GM15510 (cell line): Measurements from ENCODE around the gene KIR3DL1.
"Not testable (repeated sequence)": the region's sequence is repeated elsewhere in the genome, so short reads cannot be mapped to it uniquely, and the experiment has no call there.

Experiments used
- POLR2A ChIP-seq: IDR thresholded peaks from 3 replicates; pipeline ENCODE4 v1.6.1; 2011; ENCODE audit warnings: borderline replicate concordance; ENCODE audit not compliant: insufficient read length; ENCODE audit errors: extremely low read depth

Gene KIR3DL1

DNA sequence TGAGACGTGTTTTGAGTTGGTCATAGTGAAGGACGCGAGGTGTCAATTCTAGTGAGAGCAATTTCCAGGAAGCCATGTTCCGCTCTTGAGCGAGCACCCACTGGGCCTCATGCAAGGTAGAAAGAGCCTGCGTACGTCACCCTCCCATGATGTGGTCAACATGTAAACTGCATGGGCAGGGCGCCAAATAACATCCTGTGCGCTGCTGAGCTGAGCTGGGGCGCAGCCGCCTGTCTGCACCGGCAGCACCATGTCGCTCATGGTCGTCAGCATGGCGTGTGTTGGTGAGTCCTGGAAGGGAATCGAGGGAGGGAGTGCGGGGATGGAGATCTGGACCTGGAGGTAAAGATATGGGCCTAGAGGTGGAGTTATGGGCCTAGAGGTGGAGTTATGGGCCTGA is at the start of gene KIR3DL1:
Gene KIR3DL1, plus strand, starts transcription at position 218 of the 400 bp plus-strand sequence.
- TF ChIP-seq POLR2A: not testable (repeated sequence)

DNA sequence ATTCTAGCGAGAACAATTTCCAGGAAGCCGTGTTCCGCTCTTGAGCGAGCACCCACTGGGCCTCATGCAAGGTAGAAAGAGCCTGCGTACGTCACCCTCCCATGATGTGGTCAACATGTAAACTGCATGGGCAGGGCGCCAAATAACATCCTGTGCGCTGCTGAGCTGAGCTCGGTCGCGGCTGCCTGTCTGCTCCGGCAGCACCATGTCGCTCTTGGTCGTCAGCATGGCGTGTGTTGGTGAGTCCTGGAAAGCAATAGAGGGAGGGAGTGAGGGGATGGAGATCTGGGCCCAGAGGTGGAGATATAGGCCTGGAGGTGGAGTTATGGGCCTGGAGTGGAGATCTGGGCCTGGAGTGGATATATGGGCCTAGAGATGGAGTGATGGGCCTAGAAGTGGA is 46.6 kb upstream of the KIR3DL1 start, which contains the start of gene KIR2DL1:
Gene KIR2DL1, plus strand, starts transcription at position 148 of the 400 bp plus-strand sequence. Its CDS starts 58 bp downstream, at position 206.
- TF ChIP-seq POLR2A: not testable (repeated sequence)

DNA sequence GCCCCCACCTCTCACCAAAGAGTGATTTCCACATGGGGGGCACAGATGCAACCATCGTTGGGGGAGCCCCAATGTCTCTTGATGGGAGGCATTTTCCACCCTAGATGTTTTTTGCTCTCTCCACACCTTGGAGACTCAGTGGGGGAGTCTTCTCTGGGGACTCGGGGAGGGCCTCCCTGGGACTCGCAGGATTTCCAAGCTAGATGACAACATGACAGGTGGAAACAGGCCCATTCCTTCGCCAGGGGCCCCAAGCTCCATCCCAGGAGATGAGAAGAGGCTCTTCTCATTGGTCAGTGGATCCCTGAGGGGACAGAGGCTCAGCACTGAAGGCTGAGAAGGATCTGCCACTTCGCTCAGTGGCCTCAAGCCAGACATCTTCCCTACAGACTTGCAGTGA is 25.6 kb upstream of the KIR3DL1 start:
- TF ChIP-seq POLR2A: no peak

DNA sequence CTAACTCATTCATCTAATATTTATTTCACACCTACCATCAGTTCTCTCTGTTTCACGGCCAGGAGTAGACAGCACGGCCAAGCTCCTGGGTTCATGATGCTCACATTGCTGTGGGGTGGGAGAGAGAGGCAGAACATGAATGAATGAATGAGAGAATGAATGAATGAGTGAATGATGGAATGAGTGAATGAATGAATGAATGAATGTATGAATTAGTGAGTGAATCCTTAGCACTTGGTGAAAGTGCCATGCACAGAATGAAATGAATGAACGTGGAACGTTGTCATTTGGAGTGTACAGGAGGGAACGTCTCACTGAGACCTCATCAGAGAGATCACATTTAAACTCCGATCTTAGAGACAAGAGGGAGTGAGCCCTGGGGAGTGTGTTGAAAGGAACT is 24.8 kb upstream of the KIR3DL1 start:
- TF ChIP-seq POLR2A: no peak

DNA sequence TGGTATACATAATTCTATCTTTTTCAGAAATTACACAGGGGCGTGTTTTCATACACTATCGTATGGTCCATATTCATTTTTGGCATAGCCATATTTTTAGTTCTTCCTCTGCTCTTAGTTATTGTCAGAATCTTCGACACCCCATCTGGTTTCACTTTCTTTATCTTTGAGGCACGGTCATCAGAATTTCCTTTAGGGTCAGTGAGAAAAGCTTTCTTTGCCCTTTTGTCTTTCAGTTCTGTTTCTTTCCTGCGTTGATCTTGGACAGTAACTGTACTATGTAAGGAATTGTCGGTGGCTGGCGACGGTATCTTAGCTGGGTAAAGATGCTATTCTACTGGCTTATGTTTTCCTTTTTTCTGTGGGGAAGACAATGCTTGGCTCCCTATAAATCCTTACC is 23.5 kb upstream of the KIR3DL1 start:
- no peak for TF ChIP-seq POLR2A

DNA sequence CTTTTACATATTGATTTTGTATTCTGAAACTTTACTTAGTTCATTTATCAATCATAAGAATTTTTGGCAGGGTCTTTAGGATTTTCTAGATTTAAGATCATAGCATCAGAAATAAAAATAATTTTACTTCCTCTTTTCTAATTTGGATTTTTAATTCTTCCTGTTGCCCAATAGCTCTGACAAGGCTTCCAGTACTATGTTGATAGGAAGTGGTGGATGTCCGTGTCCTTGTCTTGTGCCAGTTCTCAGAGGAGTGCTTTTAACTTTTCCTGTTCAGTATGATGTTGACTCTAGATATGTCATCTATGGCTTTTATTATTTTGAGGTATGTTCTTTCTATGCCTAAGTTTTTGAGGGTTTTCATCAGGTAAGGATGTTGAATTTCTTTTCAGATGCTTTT is 20.5 kb upstream of the KIR3DL1 start:
- no peak for TF ChIP-seq POLR2A

DNA sequence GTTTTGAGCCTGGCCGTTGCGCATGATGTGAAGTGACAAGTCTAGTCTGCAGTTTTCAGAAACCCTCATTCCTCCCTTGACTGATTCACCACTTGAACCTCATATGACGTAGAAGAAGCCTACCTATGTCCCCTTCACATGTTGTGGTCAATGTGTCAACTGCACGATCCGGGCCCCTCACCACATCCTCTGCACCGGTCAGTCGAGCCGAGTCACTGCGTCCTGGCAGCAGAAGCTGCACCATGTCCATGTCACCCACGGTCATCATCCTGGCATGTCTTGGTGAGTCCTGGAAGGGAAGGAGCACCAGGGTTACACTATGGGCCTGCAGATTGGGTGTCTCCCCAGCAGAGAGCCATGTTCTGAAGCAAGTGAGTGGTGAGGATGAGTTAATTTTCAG is 12.9 kb upstream of the KIR3DL1 start, which contains the start of gene KIR2DL4:
Gene KIR2DL4, plus strand, starts transcription at position 201 of the 400 bp plus-strand sequence. Its CDS starts 42 bp downstream, at position 243.
- no peak for TF ChIP-seq POLR2A

DNA sequence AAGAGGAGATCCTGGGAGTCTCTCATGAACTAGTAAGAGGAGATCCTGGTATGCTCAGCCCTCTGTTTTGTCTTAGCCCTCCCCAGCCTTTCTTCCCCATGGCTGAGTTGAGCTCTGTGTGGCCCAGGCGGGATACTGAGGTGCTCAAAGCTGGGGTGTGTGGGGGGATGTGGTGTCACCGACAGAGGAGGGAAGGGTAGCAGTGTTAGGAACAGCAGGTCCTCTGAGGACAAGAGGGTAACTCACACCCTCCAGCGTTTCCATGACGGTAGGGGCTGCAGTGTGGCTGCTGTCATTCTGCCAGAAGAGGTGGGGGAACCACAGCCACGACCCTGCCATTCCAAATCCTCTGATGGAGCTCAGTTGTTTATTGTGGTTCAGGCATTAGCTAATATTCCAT is 12.2 kb upstream of the KIR3DL1 start:
- no peak for TF ChIP-seq POLR2A

DNA sequence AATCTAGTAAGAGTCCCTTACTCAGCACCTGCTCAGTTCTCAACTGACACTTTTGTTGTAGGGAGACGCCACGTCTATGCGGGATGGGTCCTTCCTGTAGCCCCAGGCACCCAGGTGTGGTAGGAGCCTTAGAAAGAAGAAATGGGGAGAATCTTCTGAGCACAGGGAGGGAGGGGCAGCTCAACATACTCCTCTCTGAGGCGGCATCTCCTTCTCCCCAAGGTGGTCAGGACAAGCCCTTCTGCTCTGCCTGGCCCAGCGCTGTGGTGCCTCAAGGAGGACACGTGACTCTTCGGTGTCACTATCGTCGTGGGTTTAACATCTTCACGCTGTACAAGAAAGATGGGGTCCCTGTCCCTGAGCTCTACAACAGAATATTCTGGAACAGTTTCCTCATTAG is 11.7 kb upstream of the KIR3DL1 start:
- no peak for TF ChIP-seq POLR2A

DNA sequence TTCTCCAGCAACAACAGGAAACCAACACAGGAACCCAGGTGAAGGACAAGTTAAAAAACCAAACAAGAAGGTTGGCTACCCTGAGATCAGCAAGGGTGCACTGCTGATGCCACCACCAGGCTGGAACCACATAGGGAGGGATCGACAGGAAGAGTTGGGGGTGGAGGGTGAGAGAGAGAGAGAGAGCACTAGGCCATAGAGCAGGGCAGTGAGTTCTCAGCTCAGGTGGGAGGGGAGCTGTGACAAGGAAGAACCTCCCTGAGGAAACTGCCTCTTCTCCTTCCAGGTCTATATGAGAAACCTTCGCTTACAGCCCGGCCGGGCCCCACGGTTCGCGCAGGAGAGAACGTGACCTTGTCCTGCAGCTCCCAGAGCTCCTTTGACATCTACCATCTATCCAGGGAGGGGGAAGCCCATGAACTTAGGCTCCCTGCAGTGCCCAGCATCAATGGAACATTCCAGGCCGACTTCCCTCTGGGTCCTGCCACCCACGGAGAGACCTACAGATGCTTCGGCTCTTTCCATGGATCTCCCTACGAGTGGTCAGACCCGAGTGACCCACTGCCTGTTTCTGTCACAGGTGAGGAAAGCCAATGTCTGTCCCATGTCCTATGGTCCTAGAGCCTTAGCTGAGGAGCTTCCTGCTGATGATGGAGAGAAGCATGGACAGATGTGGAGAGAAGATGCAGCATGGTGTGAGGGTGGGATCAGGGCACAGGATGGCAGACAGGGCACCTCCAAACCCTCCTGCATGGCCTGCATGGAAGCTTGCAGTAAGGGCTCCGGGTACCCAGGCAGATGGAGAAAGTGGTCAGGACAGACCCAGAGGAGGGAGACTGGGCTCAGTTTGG is 10.4 kb upstream of the KIR3DL1 start:
- no peak for TF ChIP-seq POLR2A

DNA sequence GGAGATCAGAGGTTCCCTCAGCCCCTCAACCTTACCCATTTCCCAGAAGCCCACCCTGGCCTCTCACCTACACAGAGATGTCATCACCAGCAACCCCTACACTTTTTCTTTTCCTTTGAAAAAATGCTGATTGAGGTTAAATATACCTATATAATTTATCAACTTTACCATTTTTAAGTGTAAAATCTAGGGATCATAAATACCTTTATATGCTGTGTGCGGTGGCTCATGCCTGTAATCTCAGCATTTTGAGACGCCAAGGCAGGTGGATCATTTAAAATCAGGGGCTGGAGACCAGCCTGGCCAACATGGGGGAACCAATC is 9.8 kb upstream of the KIR3DL1 start:
- TF ChIP-seq POLR2A: no peak

DNA sequence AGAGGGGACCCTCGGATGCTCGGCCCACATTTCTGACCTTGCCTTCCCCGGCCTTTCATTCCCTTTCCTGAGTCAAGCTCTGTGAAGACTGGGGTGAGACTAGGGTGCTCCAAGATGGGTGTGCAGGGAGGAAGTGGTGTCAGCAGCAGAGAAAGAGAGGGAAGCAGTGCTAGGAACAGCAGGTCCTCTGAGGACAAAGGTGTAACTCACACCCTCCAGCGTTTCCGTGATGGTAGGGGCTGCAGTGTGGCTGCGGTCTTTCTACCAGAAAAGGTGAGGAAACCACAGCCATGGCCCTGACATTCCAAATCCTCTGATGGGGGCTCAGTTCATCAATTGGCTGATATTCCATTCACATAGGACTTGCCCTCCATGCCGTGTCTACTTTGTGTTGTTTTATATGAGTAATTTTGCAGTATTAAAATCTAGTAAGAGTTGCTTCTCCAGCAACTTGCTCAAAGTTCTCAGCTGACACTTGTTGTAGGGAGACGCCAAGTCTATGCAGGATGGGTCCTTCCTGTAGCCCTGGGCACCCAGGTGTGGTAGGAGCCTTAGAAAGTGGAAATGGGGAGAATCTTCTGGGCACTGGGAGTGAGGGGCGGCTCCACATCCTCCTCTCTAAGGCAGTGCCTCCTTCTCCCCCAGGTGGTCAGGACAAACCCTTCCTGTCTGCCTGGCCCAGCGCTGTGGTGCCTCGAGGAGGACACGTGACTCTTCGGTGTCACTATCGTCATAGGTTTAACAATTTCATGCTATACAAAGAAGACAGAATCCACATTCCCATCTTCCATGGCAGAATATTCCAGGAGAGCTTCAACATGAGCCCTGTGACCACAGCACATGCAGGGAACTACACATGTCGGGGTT is 1.6 kb downstream of the KIR3DL1 start:
- TF ChIP-seq POLR2A: no peak

DNA sequence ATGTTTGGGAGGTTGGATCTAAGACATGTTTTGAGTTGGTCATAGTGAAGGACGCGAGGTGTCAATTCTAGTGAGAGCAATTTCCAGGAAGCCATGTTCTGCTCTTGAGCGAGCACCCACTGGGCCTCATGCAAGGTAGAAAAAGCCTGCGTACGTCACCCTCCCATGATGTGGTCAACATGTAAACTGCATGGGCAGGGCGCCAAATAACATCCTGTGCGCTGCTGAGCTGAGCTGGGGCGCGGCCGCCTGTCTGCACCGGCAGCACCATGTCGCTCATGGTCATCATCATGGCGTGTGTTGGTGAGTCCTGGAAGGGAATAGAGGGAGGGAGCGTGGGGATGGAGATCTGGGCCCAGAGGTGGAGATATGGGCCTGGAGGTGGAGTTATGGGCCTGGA is 16.2 kb downstream of the KIR3DL1 start, which contains the start of gene KIR2DS4:
Gene KIR2DS4, plus strand, starts transcription at position 181 of the 400 bp plus-strand sequence.
- TF ChIP-seq POLR2A: not testable (repeated sequence)

DNA sequence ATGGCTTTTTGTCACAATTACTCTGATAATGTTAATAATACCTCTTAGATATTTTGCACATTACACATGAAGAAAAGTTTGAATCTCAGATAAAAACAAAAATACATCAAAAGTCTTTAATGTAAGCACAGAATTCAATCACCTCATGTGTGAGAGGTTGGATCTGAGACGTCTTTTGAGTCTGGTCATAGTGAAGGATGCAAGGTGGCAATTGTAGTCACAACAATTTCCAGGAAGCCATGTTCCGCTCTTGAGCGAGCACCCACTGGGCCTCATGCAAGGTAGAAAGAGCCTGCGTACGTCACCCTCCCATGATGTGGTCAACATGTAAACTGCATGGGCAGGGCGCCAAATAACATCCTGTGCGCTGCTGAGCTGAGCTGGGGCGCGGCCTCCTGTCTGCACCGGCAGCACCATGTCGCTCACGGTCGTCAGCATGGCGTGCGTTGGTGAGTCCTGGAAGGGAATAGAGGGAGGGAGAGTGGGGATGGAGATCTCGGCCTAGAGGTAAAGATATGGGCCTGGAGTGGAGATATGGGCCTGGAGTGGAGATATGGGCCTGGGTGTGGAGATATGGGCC is 33.9 kb downstream of the KIR3DL1 start, which contains the start of gene KIR3DL2:
Gene KIR3DL2, plus strand, starts transcription at position 383 of the 580 bp plus-strand sequence. Its CDS starts 33 bp downstream, at position 416.
- TF ChIP-seq POLR2A: not testable (repeated sequence)

DNA sequence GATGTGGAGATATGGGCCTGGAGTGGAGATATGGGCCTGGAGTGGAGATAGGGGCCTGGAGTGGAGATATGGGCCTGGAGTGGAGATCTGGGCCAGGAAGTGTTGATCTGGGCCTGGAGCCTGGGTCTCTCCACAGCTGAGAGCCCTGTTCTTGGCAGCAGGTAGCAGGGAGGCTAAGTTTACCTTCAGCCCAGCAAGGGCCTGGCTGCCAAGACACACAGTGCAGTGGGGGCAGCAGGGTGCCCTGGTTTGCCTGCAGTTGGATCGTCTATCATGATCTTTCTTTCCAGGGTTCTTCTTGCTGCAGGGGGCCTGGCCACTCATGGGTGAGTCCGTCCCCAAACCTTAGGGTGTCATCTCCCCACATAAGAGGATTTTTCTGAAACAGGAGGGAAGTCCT is 34.7 kb downstream of the KIR3DL1 start:
- TF ChIP-seq POLR2A: no peak
